Measurements from ENCODE around the gene PPM1M.
A peak's percentile ranks its signal among the peaks of the same experiment; 100 is the strongest.

Gene PPM1M

DNA sequence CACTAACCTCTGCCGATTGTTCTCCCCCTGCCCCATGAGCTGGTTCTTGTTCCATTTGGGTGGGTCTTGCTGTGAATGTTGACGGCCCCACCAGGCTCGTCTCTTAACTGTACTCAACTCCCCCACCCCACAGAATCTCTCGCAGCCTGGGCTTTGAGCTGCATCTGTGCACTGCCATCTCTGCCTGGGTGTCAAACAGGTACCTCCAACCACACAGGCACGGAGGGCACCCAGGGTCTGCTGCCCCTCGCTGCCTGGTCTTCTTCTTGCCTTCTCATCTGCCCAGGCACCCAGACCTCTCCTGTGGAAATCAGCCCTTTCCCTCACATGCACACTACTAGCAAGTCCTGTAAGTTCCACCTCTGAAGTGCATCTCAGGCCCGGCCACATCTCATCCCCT, 30.2 kb upstream of the PPM1M start:
- peak overlapping the region; percentile 78 for H3K27ac ChIP-seq (ENCODE audit: low read depth, low read length)
- H3K4me3 ChIP-seq (ENCODE audit: low read depth in 1 of 5, low read length in 5 of 5) = no peak overlapping the region
- H3K9me3 ChIP-seq (ENCODE audit: control insufficient read depth in 5 of 5, low read length in 5 of 5) = no peaks in the 10 kb centered on the region
- H3K27me3 ChIP-seq (ENCODE audit: control insufficient read depth in 5 of 5, insufficient read depth in 4 of 5, low read length in 5 of 5) = no peaks in the 10 kb centered on the region
- H3K36me3 ChIP-seq (ENCODE audit: control insufficient read depth in 5 of 5, insufficient read depth in 5 of 5, low read length in 5 of 5) = peaks cover 5 to 55% (median 52%) of the 10 kb centered on the region in 5 donors
- peaks cover 14 to 67% (median 57%) of the 10 kb centered on the region in 5 donors for H3K4me1 ChIP-seq (ENCODE audit: control insufficient read depth in 5 of 5, insufficient read depth in 5 of 5, low read length in 5 of 5)
- H3K9ac ChIP-seq (ENCODE audit: low read length in 5 of 5) = no peak overlapping the region

DNA sequence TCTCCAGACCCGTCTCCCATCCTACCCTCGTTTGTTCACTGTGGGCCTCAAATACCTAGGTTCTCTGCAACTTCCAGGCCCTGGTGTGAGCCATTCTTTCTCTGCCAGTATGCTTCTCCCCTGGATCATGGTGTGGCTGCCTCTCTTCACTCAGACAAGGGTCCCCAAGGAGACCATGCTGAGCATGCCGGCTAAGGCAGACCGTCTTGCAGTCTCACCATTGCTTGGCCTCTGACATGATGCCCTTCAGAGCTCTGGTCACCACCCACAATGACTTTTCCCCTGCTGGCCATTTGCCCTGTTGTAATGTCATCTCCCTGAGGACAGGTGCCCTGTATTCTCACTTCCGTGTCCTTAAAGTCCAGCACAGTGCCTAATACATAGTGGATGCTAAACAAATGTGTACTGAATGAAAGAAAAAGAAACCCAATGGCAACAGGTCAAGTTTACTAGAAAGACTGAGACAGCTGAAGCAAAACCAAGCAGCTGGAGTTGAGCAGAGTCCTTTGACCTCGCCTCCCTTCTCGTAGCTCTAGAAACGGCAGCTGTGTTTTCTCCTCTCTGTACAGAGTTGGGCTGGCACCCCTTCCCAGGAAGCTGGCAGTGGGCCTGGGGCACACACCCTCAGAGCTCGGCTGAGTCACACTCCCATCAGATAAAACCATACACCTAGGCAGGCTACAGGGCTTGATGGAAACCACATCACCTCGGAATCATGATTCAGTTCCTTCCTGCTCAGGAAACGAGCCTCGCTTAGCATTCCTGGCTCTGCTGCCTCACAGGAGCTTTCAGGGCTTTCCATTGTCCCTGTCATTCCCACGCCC, 28.8 kb upstream of the PPM1M start:
- Histone ChIP-seq H3K27ac (ENCODE audit: low read depth, low read length) (peak overlapping the region; percentile 78), H3K27me3 (ENCODE audit: control insufficient read depth in 5 of 5, insufficient read depth in 4 of 5, low read length in 5 of 5) (no peaks in the 10 kb centered on the region), H3K9ac (ENCODE audit: low read length in 5 of 5) (peak overlapping the region in 3 of 5 donors; percentile 46 to 59 (median 52)), H3K36me3 (ENCODE audit: control insufficient read depth in 5 of 5, insufficient read depth in 5 of 5, low read length in 5 of 5) (peaks cover 3 to 41% (median 38%) of the 10 kb centered on the region in 5 donors), H3K4me3 (ENCODE audit: low read depth in 1 of 5, low read length in 5 of 5) (peak overlapping the region in 3 of 5 donors; percentile 10 to 46 (median 44)), H3K9me3 (ENCODE audit: control insufficient read depth in 5 of 5, low read length in 5 of 5) (no peaks in the 10 kb centered on the region), H3K4me1 (ENCODE audit: control insufficient read depth in 5 of 5, insufficient read depth in 5 of 5, low read length in 5 of 5) (peaks cover 17 to 80% (median 58%) of the 10 kb centered on the region in 5 donors)

DNA sequence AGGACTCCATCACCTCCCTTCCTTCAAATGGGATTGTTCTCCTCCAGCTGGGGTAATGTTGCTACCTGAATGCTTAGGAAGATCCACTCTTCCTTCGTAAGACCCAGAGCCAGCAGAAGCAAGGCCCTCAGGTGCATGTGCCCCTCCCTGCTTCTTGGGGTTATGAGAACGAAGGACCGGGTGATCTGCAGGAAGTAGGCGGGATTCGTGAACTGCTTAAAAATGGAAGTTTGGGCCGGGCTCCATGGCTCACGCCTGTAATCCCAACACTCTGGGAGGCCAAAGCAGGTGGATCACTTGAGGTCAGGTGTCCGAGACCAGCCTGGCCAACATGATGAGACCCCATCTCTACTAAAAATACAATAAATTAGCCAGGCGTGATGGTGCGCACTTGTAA, 28.2 kb upstream of the PPM1M start:
- Histone ChIP-seq H3K27me3 (ENCODE audit: control insufficient read depth in 5 of 5, insufficient read depth in 4 of 5, low read length in 5 of 5) (no peaks in the 10 kb centered on the region), H3K9me3 (ENCODE audit: control insufficient read depth in 5 of 5, low read length in 5 of 5) (no peaks in the 10 kb centered on the region), H3K4me3 (ENCODE audit: low read depth in 1 of 5, low read length in 5 of 5) (peak overlapping the region in 2 of 5 donors; percentile 6 to 10), H3K9ac (ENCODE audit: low read length in 5 of 5) (peak overlapping the region in 2 of 5 donors; percentile 46 to 52), H3K36me3 (ENCODE audit: control insufficient read depth in 5 of 5, insufficient read depth in 5 of 5, low read length in 5 of 5) (peaks cover 2 to 34% (median 32%) of the 10 kb centered on the region in 5 donors), H3K27ac (ENCODE audit: low read depth, low read length) (peak overlapping the region; percentile 78), H3K4me1 (ENCODE audit: control insufficient read depth in 5 of 5, insufficient read depth in 5 of 5, low read length in 5 of 5) (peaks cover 17 to 86% (median 64%) of the 10 kb centered on the region in 5 donors)

DNA sequence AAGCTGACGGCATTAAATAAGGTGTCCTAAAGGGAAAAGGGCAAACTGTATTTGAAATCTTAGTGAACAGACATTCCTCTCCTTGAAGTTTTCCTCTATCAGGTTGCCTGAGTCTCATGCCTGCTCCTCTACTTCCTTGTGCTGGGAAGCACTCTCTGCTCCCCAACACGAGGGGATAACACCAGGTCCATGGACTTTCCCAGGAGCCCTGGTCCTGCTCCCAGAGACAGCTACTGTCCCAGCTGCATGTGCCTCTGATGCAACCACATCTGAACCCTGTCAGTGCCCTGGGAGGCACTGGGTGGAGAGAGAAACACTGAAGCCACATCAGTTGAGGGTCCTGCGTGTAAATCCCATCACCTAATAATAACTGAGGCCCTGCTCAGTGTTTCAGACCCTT, 27.5 kb upstream of the PPM1M start:
- Histone ChIP-seq H3K9ac (ENCODE audit: low read length in 5 of 5) (peak overlapping the region in 2 of 5 donors; percentile 4 to 69), H3K4me3 (ENCODE audit: low read depth in 1 of 5, low read length in 5 of 5) (peak overlapping the region in 4 of 5 donors; percentile 29 to 47 (median 34)), H3K36me3 (ENCODE audit: control insufficient read depth in 5 of 5, insufficient read depth in 5 of 5, low read length in 5 of 5) (peaks cover 2 to 30% (median 26%) of the 10 kb centered on the region in 5 donors), H3K4me1 (ENCODE audit: control insufficient read depth in 5 of 5, insufficient read depth in 5 of 5, low read length in 5 of 5) (peaks cover 17 to 91% (median 66%) of the 10 kb centered on the region in 5 donors), H3K27me3 (ENCODE audit: control insufficient read depth in 5 of 5, insufficient read depth in 4 of 5, low read length in 5 of 5) (no peaks in the 10 kb centered on the region), H3K27ac (ENCODE audit: low read depth, low read length) (peak overlapping the region; percentile 78), H3K9me3 (ENCODE audit: control insufficient read depth in 5 of 5, low read length in 5 of 5) (no peaks in the 10 kb centered on the region)

DNA sequence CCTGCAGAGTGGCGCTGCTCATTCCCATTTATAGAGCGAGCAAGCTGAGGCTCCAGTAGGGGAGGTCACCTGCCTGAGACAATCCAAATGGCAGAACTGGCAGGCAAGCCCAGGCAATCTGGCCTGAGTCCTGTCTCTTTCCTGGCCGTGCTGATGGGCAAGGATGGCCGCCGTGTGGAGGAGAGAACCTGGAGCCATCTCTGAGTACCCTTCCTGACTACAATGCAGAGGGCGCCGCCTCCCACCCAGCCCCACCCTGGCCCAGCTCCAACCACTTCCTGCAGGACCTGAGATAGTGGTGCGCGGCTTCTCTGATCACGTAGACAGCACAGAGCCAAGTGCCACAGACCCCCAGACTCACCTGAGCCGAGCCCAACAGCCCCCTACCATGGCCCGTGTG, 27.1 kb upstream of the PPM1M start:
- H3K27ac ChIP-seq (ENCODE audit: low read depth, low read length) = peak overlapping the region; percentile 78
- peak overlapping the region in 4 of 5 donors; percentile 29 to 47 (median 34) for H3K4me3 ChIP-seq (ENCODE audit: low read depth in 1 of 5, low read length in 5 of 5)
- peak overlapping the region in 1 of 5 donors; percentile 69 for H3K9ac ChIP-seq (ENCODE audit: low read length in 5 of 5)
- H3K4me1 ChIP-seq (ENCODE audit: control insufficient read depth in 5 of 5, insufficient read depth in 5 of 5, low read length in 5 of 5) = peaks cover 17 to 91% (median 66%) of the 10 kb centered on the region in 5 donors
- no peaks in the 10 kb centered on the region for H3K27me3 ChIP-seq (ENCODE audit: control insufficient read depth in 5 of 5, insufficient read depth in 4 of 5, low read length in 5 of 5)
- peaks cover 2 to 30% (median 22%) of the 10 kb centered on the region in 5 donors for H3K36me3 ChIP-seq (ENCODE audit: control insufficient read depth in 5 of 5, insufficient read depth in 5 of 5, low read length in 5 of 5)
- H3K9me3 ChIP-seq (ENCODE audit: control insufficient read depth in 5 of 5, low read length in 5 of 5) = no peaks in the 10 kb centered on the region

DNA sequence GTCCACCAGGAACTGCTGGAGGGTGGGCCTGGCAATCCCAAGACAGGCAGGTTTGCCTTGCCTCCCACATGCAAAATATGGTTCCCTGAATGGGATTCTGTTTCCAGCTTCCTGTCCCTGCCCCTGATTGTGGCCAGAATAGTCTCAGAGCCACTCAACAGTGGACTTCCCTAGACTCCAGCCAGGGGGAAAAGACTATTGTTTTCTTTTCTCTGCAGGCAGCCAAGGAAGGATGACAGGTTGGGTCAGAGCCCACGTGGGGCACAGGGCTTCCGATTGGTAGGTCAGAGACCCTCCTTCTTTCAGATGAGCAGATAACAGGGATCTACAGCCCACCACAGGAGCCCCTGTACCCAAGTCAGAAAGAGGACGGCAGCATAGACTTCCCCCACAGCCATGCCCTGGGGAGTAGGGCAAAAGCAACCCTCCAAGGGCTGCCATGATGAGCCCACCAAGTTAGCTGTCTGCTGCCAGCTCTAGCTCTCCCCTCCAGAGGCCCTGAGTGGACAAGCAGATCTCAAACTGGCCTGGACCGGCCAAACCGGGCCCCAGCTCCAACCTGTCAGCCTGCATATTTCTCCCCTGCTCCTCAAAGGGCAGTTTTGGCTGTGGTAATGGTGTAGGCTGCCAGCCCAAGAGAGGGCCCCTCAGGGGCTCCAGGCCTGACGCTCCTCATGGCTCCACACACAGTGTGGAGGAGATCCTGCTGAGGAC, 26.5 kb upstream of the PPM1M start:
- H3K9ac ChIP-seq (ENCODE audit: low read length in 5 of 5) = peak overlapping the region in 1 of 5 donors; percentile 28
- H3K36me3 ChIP-seq (ENCODE audit: control insufficient read depth in 5 of 5, insufficient read depth in 5 of 5, low read length in 5 of 5) = peaks cover under 1 to 24% (median 16%) of the 10 kb centered on the region in 5 donors
- H3K4me1 ChIP-seq (ENCODE audit: control insufficient read depth in 5 of 5, insufficient read depth in 5 of 5, low read length in 5 of 5) = peaks cover 17 to 86% (median 66%) of the 10 kb centered on the region in 5 donors
- no peaks in the 10 kb centered on the region for H3K9me3 ChIP-seq (ENCODE audit: control insufficient read depth in 5 of 5, low read length in 5 of 5)
- peak overlapping the region; percentile 78 for H3K27ac ChIP-seq (ENCODE audit: low read depth, low read length)
- peak overlapping the region in 3 of 5 donors; percentile 29 to 47 (median 32) for H3K4me3 ChIP-seq (ENCODE audit: low read depth in 1 of 5, low read length in 5 of 5)
- no peaks in the 10 kb centered on the region for H3K27me3 ChIP-seq (ENCODE audit: control insufficient read depth in 5 of 5, insufficient read depth in 4 of 5, low read length in 5 of 5)

DNA sequence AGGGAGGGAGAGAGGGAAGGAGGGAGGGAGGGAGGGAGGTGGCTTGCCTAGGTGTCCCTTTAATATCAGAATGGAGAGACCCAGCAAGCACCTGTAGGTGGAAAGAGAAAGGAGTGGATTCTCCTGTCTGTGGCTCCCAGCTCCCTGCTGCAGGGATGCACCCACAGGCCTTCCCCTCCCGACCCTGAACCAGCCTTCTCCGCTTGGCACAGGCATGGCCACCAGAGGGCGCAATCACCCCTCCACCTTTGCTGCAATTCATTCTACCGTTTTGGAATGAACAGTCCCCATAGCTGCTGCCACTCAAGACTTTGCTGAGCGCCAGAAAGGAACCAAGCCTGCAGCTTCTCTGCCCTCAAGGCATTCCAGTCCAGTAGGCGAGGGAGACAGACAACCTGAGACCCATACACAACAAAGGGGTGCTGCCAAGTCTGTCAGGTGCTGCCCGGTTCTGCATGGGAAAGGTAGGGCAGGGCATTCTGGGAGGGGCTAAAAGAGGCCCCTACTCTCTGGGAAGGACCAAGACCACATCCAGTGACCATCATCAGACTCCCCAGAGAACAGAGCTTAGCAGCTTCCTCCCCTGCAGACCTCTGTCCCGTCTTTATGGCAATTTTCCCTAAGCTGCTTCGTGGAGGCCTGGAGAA, 25.1 kb upstream of the PPM1M start:
- Histone ChIP-seq H3K36me3 (ENCODE audit: control insufficient read depth in 5 of 5, insufficient read depth in 5 of 5, low read length in 5 of 5) (peaks cover 0 to 10% (median 2%) of the 10 kb centered on the region in 5 donors), H3K4me1 (ENCODE audit: control insufficient read depth in 5 of 5, insufficient read depth in 5 of 5, low read length in 5 of 5) (peaks cover 17 to 72% (median 58%) of the 10 kb centered on the region in 5 donors), H3K9ac (ENCODE audit: low read length in 5 of 5) (no peak overlapping the region), H3K27me3 (ENCODE audit: control insufficient read depth in 5 of 5, insufficient read depth in 4 of 5, low read length in 5 of 5) (no peaks in the 10 kb centered on the region), H3K4me3 (ENCODE audit: low read depth in 1 of 5, low read length in 5 of 5) (no peak overlapping the region), H3K27ac (ENCODE audit: low read depth, low read length) (no peak overlapping the region), H3K9me3 (ENCODE audit: control insufficient read depth in 5 of 5, low read length in 5 of 5) (no peaks in the 10 kb centered on the region)

DNA sequence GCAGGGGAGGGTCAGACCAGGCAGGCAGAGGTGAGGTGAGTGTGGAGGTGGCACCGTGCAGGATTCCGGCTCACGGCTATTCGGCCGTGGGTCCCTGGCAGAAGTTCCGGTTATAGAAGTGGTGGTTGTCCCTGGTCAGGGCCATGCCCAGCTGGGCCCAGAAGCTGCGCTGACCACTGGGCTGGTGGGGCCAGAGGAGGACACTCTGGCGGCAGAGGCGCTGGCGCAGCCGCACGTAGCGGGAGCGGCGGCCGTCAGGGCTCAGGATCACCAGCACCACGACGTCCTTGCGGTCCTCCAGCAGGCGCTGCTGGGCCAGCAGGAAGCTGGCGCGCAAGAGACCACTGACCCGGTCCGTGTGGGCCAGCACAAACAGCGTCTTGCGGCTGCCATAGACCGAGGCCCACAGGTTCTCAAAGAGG, 24.4 kb upstream of the PPM1M start:
- Histone ChIP-seq H3K36me3 (ENCODE audit: control insufficient read depth in 5 of 5, insufficient read depth in 5 of 5, low read length in 5 of 5) (peaks cover 0 to 9% (median 0%) of the 10 kb centered on the region in 5 donors), H3K9me3 (ENCODE audit: control insufficient read depth in 5 of 5, low read length in 5 of 5) (no peaks in the 10 kb centered on the region), H3K4me1 (ENCODE audit: control insufficient read depth in 5 of 5, insufficient read depth in 5 of 5, low read length in 5 of 5) (peaks cover 17 to 66% (median 52%) of the 10 kb centered on the region in 5 donors), H3K9ac (ENCODE audit: low read length in 5 of 5) (no peak overlapping the region), H3K27ac (ENCODE audit: low read depth, low read length) (no peak overlapping the region), H3K27me3 (ENCODE audit: control insufficient read depth in 5 of 5, insufficient read depth in 4 of 5, low read length in 5 of 5) (no peaks in the 10 kb centered on the region), H3K4me3 (ENCODE audit: low read depth in 1 of 5, low read length in 5 of 5) (no peak overlapping the region)

DNA sequence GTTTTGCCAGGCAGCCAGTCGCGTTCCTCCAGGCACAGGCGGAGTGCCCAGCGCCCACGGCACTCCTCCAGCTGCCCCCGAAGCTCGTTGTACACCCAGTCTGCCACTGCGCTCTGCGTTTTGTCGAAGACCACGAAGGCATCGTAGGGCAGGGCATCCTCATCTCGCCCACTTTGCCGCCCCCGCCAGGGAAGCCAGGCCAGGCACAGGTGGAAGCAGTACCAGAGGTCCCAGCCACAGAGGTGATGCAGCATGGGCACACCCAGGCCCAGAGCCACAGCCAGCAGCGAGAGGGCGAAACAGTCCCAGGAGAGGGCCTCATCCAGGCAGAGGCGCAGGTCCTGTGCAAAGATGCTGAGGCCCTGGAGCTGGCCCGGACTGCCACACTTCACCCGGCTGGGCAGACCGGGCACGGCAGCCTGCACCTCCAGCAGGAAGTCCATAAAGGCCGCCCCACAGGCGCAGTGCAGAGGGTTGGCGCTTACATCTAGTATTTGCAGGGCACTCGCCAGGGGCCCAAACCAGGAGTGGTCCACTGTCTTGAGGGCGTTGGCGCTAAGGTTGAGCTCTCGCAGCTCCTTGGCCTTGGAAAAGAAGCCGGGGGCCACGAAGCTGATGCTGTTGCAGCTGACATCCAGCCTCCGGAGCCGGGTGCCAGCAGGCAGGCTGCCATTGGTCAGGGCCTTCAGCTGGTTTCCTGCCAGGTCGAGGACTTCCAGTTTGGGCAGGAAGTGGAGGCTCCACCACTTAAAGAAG, 23.8 kb upstream of the PPM1M start:
- Histone ChIP-seq H3K4me3 (ENCODE audit: low read depth in 1 of 5, low read length in 5 of 5) (peak overlapping the region in 1 of 5 donors; percentile 4), H3K27ac (ENCODE audit: low read depth, low read length) (no peak overlapping the region), H3K9ac (ENCODE audit: low read length in 5 of 5) (peak overlapping the region in 1 of 5 donors; percentile 23), H3K9me3 (ENCODE audit: control insufficient read depth in 5 of 5, low read length in 5 of 5) (no peaks in the 10 kb centered on the region), H3K36me3 (ENCODE audit: control insufficient read depth in 5 of 5, insufficient read depth in 5 of 5, low read length in 5 of 5) (peaks cover 0 to 9% (median 0%) of the 10 kb centered on the region in 5 donors), H3K27me3 (ENCODE audit: control insufficient read depth in 5 of 5, insufficient read depth in 4 of 5, low read length in 5 of 5) (no peaks in the 10 kb centered on the region), H3K4me1 (ENCODE audit: control insufficient read depth in 5 of 5, insufficient read depth in 5 of 5, low read length in 5 of 5) (peaks cover 12 to 60% (median 46%) of the 10 kb centered on the region in 5 donors)
